ENCODE measurements around the gene TRIM47. TPM values are rescaled to one million over a fixed set of nuclear protein-coding genes. Genes with fewer than 3 reads are reported as not detected.

Gene TRIM47
- total RNA-seq, 1 experiment from 2014 or later: 6.9 TPM

DNA sequence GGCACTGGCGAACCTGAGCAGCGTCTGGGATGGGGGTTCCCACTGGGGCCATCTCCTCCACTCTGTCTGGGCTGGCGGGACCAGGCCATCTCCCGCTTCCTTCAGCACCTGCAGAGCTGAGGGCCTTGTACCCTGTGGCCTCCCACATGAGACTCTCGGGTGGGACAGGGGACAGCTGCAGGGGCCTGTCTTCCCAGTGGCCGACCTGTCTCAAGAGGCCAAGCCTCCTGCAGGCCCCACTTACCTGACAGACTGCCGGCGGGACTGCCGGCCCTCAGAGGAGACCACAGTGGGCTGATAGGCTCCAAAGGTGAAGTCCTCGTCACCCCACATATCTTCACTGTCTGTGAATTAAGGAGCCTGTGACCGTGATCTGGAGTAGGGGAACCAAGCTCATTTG, 46.7 kb upstream of the TRIM47 start:
- Histone ChIP-seq H3K18ac (ENCODE audit: insufficient read length, low read depth, low read length) (no peak overlapping the region), H3T11ph (ENCODE audit: low read length) (no peak overlapping the region), H2AK5ac (ENCODE audit: insufficient read length, low read length) (no peak overlapping the region), H4K91ac (ENCODE audit: insufficient read length, low read depth, low read length) (no peak overlapping the region), H3K4ac (ENCODE audit: low read depth, low read length) (no peak overlapping the region), H3K4me2 (ENCODE audit: insufficient read depth, insufficient read length, low read length) (no peak overlapping the region), H3K23ac (ENCODE audit: insufficient read length, low read depth, low read length) (no peak overlapping the region), H2BK15ac (ENCODE audit: low read depth, low read length) (no peak overlapping the region), H3K23me2 (ENCODE audit: insufficient read length, low read depth, low read length, poor library complexity, severe bottlenecking) (no peaks in the 10 kb centered on the region), H2BK120ac (ENCODE audit: low read depth, low read length, poor library complexity, severe bottlenecking) (no peak overlapping the region), H3K56ac (ENCODE audit: insufficient read length, low read depth, low read length) (no peak overlapping the region), H3K9ac (ENCODE audit: extremely low read depth, insufficient read length, low read length) (no peak overlapping the region), H3K9me3 (ENCODE audit: control insufficient read depth, low read depth, low read length) (no peaks in the 10 kb centered on the region), H3K27me3 (ENCODE audit: insufficient read depth, low read length) (no peaks in the 10 kb centered on the region), H2BK12ac (ENCODE audit: insufficient read length, low read depth, low read length) (no peak overlapping the region), H4K5ac (ENCODE audit: insufficient read length, low read depth, low read length) (no peak overlapping the region), H3K14ac (ENCODE audit: insufficient read depth, low read length) (no peak overlapping the region), H4K8ac (replicated peaks; ENCODE audit: insufficient read length, low read depth, low read length) (no peak overlapping the region), H2BK5ac (ENCODE audit: insufficient read length, low read length) (no peak overlapping the region), H3K79me1 (ENCODE audit: insufficient read depth, low read depth, low read length, poor library complexity, severe bottlenecking) (no peaks in the 10 kb centered on the region), H2AFZ (ENCODE audit: low read length) (no peak overlapping the region), H3K27ac (ENCODE audit: insufficient read length, low read depth, low read length) (no peak overlapping the region), H4K20me1 (ENCODE audit: control insufficient read depth, insufficient read depth, insufficient read length) (no peaks in the 10 kb centered on the region), H3K4me1 (ENCODE audit: insufficient read depth, low read length) (no peaks in the 10 kb centered on the region), H2BK20ac (ENCODE audit: low read depth, low read length, poor library complexity, severe bottlenecking) (no peak overlapping the region), H3K79me2 (ENCODE audit: insufficient read depth, low read length) (no peaks in the 10 kb centered on the region)
- Mint-ChIP-seq H3K9me3 (no peaks in the 10 kb centered on the region), H3K4me3 (no peak overlapping the region), H3K27me3 (ENCODE audit: low read depth) (no peaks in the 10 kb centered on the region), H3K27ac (peak overlapping the region in 1 of 3 experiments; percentile 57; a peak in 1 of 7 replicates), H3K36me3 (ENCODE audit: insufficient read depth in 1 of 3, low read depth in 3 of 3) (peaks cover 2 to 20% (median 8%) of the 10 kb centered on the region in 3 experiments; a peak in 5 of 7 replicates), H3K4me1 (no peaks in the 10 kb centered on the region)
- WGBS (ENCODE audit: extremely low coverage, insufficient read length, low lambda C conversion rate): no CpG with 5 or more reads among the region's 11 CpGs
- TF ChIP-seq, protein P1, sequence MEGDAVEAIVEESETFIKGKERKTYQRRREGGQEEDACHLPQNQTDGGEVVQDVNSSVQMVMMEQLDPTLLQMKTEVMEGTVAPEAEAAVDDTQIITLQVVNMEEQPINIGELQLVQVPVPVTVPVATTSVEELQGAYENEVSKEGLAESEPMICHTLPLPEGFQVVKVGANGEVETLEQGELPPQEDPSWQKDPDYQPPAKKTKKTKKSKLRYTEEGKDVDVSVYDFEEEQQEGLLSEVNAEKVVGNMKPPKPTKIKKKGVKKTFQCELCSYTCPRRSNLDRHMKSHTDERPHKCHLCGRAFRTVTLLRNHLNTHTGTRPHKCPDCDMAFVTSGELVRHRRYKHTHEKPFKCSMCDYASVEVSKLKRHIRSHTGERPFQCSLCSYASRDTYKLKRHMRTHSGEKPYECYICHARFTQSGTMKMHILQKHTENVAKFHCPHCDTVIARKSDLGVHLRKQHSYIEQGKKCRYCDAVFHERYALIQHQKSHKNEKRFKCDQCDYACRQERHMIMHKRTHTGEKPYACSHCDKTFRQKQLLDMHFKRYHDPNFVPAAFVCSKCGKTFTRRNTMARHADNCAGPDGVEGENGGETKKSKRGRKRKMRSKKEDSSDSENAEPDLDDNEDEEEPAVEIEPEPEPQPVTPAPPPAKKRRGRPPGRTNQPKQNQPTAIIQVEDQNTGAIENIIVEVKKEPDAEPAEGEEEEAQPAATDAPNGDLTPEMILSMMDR (conservative IDR thresholded peaks at IDR 0.05): no peak
- no peak for DNase-seq

Data from H9 (cell line).